ENCODE data around the gene PXDN. TPM values are rescaled to one million over a fixed set of nuclear protein-coding genes. Genes with fewer than 3 reads are reported as not detected.

PXDN gene
- total and polyA plus RNA-seq, 2 donors (not counting 3 experiments of a cell fraction or from before 2014, with no cell fraction given), result 231 to 308 TPM

DNA sequence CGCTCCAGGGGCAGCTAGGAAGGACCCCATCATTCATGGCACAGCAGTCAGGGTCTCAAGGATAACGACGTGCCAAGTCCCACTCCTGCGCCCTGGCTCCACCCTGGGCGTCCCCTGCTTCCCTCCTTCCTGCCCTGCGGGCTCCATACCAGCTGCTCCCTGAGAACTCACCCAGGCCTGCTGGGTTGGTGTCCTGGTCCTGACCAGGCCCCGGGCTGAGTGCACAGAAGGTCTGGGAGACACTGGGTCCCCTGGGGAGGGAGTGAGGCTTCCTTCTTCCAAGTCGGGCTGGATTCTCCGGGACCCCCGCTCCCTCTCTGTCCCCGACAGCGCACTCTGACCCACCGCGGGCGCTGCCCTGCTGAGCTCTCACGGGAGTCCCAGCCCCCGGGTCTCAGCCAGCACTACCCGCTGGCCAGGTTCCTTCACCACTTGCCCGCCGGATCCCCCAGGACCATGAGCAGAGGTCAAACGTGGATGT, 160.2 kb downstream of the PXDN start:
- TF ChIP-seq CTCF (IDR thresholded peaks at IDR 0.05; ENCODE audit: extremely low read depth in 1 of 2, insufficient read depth in 1 of 2, low read depth in 1 of 2, low read length in 2 of 2) (no peak), POLR2AphosphoS5 (IDR thresholded peaks at IDR 0.05; ENCODE audit: insufficient read depth, low read depth, low read length) (no peak), JUN (IDR thresholded peaks at IDR 0.05; ENCODE audit: borderline replicate concordance, insufficient read depth, insufficient read length, low read depth) (no peak), FOS (IDR thresholded peaks at IDR 0.05; ENCODE audit: borderline replicate concordance, insufficient read depth, low read length) (no peak), POLR2A (IDR thresholded peaks at IDR 0.05; ENCODE audit: low read depth, low read length) (no peak), GATA2 (IDR thresholded peaks at IDR 0.05; ENCODE audit: insufficient read depth, insufficient read length, low read depth, low read length) (no peak), MYC (IDR thresholded peaks at IDR 0.05; ENCODE audit: low read depth, low read length) (no peak), EZH2 (IDR thresholded peaks at IDR 0.05; ENCODE audit: borderline replicate concordance, low read depth, low read length, severe bottlenecking) (no peak)
- TF ChIP-seq, protein P1, sequence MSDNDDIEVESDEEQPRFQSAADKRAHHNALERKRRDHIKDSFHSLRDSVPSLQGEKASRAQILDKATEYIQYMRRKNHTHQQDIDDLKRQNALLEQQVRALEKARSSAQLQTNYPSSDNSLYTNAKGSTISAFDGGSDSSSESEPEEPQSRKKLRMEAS (IDR thresholded peaks at IDR 0.05; ENCODE audit: insufficient read depth, insufficient read length), result no peak
- Histone ChIP-seq H3K4me2 (ENCODE audit: insufficient read depth, low read length) (no peak overlapping the region), H3K27ac (ENCODE audit: insufficient read depth, low read depth, low read length) (no peak overlapping the region), H3K9ac (replicated peaks; ENCODE audit: extremely low read depth, insufficient read depth, low read length) (no peak overlapping the region), H2AFZ (ENCODE audit: low read depth, low read length) (no peak overlapping the region), H3K9me1 (replicated peaks; ENCODE audit: control insufficient read depth, extremely low read depth, insufficient read depth, low read length) (no peaks in the 10 kb centered on the region), H3K4me3 (replicated peaks in 1 of 3; ENCODE audit: insufficient read depth in 1 of 3, low read depth in 1 of 3, low read length in 3 of 3) (no peak overlapping the region), H4K20me1 (replicated peaks; ENCODE audit: control insufficient read depth, extremely low read depth, insufficient read depth, low read length) (no peaks in the 10 kb centered on the region), H3K27me3 (ENCODE audit: control insufficient read depth in 2 of 2, insufficient read depth in 2 of 2, low read length in 2 of 2) (no peaks in the 10 kb centered on the region), H3K36me3 (ENCODE audit: control insufficient read depth in 2 of 2, extremely low read depth in 1 of 2, insufficient read depth in 2 of 2, low read length in 2 of 2) (no peaks in the 10 kb centered on the region), H3K9me3 (replicated peaks; ENCODE audit: control insufficient read depth, insufficient read depth, low read length) (no peaks in the 10 kb centered on the region), H3K4me1 (ENCODE audit: control insufficient read depth, extremely low read depth, insufficient read depth, low read length) (no peaks in the 10 kb centered on the region), H3K79me2 (ENCODE audit: control insufficient read depth, insufficient read depth, low read length) (no peaks in the 10 kb centered on the region)
- FAIRE-seq (no peak), DNase-seq (ENCODE audit: low read depth, low spot score) (no peak)
- CTCF ChIA-PET, result interaction anchor here (0.6 kb wide), 1 partner anchor 33 kb away, joined by 3 read pairs; no protein-coding TSS in a partner anchor
- POLR2A ChIA-PET, result no interaction called here
- dilution Hi-C loops (cut with MboI; ENCODE audit: extremely low pct_ligation_motif_present, low sequenced_read_pairs) (no loop called here), intact Hi-C loops (cut with micrococcal nuclease) (no loop called here)
- BruUV-seq (replicated peaks), result no TSS peak
